K562 (cell line): ENCODE results near the gene CCDC9B. TPM values are rescaled to one million over a fixed set of nuclear protein-coding genes. Genes with fewer than 3 reads are reported as not detected.

ENCODE experiments used
- ARHGAP35 ChIP-seq: fragments of 450-650 bp; IDR thresholded peaks from 2 replicates; pipeline ENCODE4 v1.6.1; 2018; ENCODE audit not compliant: partially characterized antibody
- E2F3 ChIP-seq: fragments of 250-450 bp; sonication (Bioruptor Pico); IDR thresholded peaks from 2 replicates; pipeline ENCODE4 v1.4.0; 2020; ENCODE audit warnings: mild to moderate bottlenecking
- KDM5B ChIP-seq: fragments of 200-600 bp; sonication (generic); IDR thresholded peaks from 2 replicates; pipeline ENCODE4 v1.6.1; 2012; ENCODE audit warnings: low read depth, mild to moderate bottlenecking, moderate library complexity, low read length, control low read depth, inconsistent platforms; ENCODE audit not compliant: insufficient replicate concordance
- NR3C1 ChIP-seq: sonication (generic); formaldehyde crosslinking; IDR thresholded peaks from 2 replicates; pipeline ENCODE4 v1.8.1; 2022; ENCODE audit warnings: missing genetic modification reagents
- POLR2A ChIP-seq: fragments of 450-650 bp; conservative IDR thresholded peaks from 2 replicates; pipeline ENCODE4 v1.6.1; 2016
- RBBP5 ChIP-seq: fragments of 200-600 bp; sonication (generic); IDR thresholded peaks from 2 replicates; pipeline ENCODE4 v1.6.1; 2012; ENCODE audit warnings: borderline replicate concordance, mild to moderate bottlenecking, low read length, control low read depth, inconsistent platforms; ENCODE audit not compliant: insufficient read depth, poor library complexity, severe bottlenecking
- SMARCB1 ChIP-seq: IDR thresholded peaks from 2 replicates; pipeline ENCODE4 v1.6.1; 2011; ENCODE audit warnings: improper control_type of control experiment, low read depth; ENCODE audit not compliant: insufficient read length
- SRF ChIP-seq, 2 experiments: fragments of 250-450, 450-650 bp in 1 of 2; sonication (Bioruptor Pico) in 1 of 2; sonication (generic) in 1 of 2; formaldehyde crosslinking; IDR thresholded peaks; 2 replicates each; pipeline versions ENCODE4 v1.5.0 to v1.5.1; 2020 to 2022; ENCODE audit warnings: mild to moderate bottlenecking in 1 of 2, missing genetic modification reagents in 1 of 2
- ZBTB49 ChIP-seq: sonication (generic); formaldehyde crosslinking; IDR thresholded peaks from 2 replicates; pipeline ENCODE4 v1.8.0; 2022; ENCODE audit warnings: missing genetic modification reagents, mild to moderate bottlenecking, borderline replicate concordance
- ZNF589 ChIP-seq: fragments of 200-800 bp; sonication (Bioruptor generic); IDR thresholded peaks from 2 replicates; pipeline ENCODE4 v1.6.1; 2016; ENCODE audit warnings: low read depth, missing genetic modification characterization, missing compliant biosample characterization
- ZSCAN29 ChIP-seq: fragments of 450-650 bp; IDR thresholded peaks from 2 replicates; pipeline ENCODE4 v1.6.1; 2017
- polyA plus RNA-seq, 8 experiments: library from polyadenylated mRNA; depleted of rRNA in 4 of 8; stranded (reverse) in 5 of 8; unstranded in 3 of 8; fragments of >200 nt; fragmentation: Nextera tagmentation in 2 of 8; fragmentation: Illumina TruSeq in 1 of 8; extraction: Ambion mirVana in 2 of 8; extraction: Trizol in 1 of 8; gene quantifications; 2 replicates each; pipeline versions ENCODE4 v1.2.1 to v1.2.3, GENCODE V29; 2011 to 2014; ENCODE audit warnings: inconsistent platforms in 1 of 8, missing spikeins in 1 of 8
- total RNA-seq, 7 experiments: library from RNA; depleted of rRNA in 6 of 7; stranded (reverse); fragments of >200 nt in 6 of 7; fragmentation: Illumina TruSeq in 2 of 7; extraction: Trizol in 2 of 7; gene quantifications; 2 replicates each; pipeline versions ENCODE4 v1.2.1 to v1.2.3, GENCODE V29; 2011 to 2021; ENCODE audit warnings: low replicate concordance in 1 of 7
- TF ChIP-seq, protein P1 (sequence below): sonication (generic); formaldehyde crosslinking; IDR thresholded peaks from 2 replicates; pipeline ENCODE4 v1.8.1; 2023; ENCODE audit warnings: mild to moderate bottlenecking, missing genetic modification reagents
- TF ChIP-seq, protein P2 (sequence below): sonication (generic); formaldehyde crosslinking; IDR thresholded peaks from 2 replicates; pipeline ENCODE4 v1.8.0; 2022; ENCODE audit warnings: mild to moderate bottlenecking, missing genetic modification reagents
- TF ChIP-seq, protein P3 (sequence below): sonication (generic); formaldehyde crosslinking; IDR thresholded peaks from 2 replicates; pipeline ENCODE4 v1.8.1; 2023; ENCODE audit warnings: mild to moderate bottlenecking, missing genetic modification reagents, moderate library complexity
- TF ChIP-seq, protein P4 (sequence below), 2 experiments: IDR thresholded peaks in 1 of 2; conservative IDR thresholded peaks in 1 of 2; 2 replicates each; pipeline ENCODE4 v1.6.1; 2016; ENCODE audit warnings: low read depth in 2 of 2, mild to moderate bottlenecking in 1 of 2, missing compliant biosample characterization in 1 of 2, missing genetic modification characterization in 1 of 2, moderate library complexity in 1 of 2

The CCDC9B gene
- total and polyA plus RNA-seq, 9 of the 15 experiments (the other 6 are each of a cell fraction or from before 2014, with no cell fraction given) = 0.01 to 0.47 (median 0.15) TPM; not detected in 1

GRCh38 chr15:40282147-40282868 lies 58.4 kb downstream of the CCDC9B start (continued):
- TF ChIP-seq, protein P1, sequence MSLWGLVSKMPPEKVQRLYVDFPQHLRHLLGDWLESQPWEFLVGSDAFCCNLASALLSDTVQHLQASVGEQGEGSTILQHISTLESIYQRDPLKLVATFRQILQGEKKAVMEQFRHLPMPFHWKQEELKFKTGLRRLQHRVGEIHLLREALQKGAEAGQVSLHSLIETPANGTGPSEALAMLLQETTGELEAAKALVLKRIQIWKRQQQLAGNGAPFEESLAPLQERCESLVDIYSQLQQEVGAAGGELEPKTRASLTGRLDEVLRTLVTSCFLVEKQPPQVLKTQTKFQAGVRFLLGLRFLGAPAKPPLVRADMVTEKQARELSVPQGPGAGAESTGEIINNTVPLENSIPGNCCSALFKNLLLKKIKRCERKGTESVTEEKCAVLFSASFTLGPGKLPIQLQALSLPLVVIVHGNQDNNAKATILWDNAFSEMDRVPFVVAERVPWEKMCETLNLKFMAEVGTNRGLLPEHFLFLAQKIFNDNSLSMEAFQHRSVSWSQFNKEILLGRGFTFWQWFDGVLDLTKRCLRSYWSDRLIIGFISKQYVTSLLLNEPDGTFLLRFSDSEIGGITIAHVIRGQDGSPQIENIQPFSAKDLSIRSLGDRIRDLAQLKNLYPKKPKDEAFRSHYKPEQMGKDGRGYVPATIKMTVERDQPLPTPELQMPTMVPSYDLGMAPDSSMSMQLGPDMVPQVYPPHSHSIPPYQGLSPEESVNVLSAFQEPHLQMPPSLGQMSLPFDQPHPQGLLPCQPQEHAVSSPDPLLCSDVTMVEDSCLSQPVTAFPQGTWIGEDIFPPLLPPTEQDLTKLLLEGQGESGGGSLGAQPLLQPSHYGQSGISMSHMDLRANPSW (CRISPR knock-in tag) = 0 out of 2 replicates have a peak, but pooled peaks have one; percentile 64
- TF ChIP-seq ZBTB49 (no peak), NR3C1 (peak; percentile 87), KDM5B (peak; percentile 48), ZSCAN29 (no peak), SRF (CRISPR knock-in tag; IDR thresholded peaks at IDR 0.05) (no peak), POLR2A (no peak), SMARCB1 (no peak), E2F3 (CRISPR knock-in tag) (peak; percentile 55; the same call in 1 of the 2 replicates), ARHGAP35 (no peak), ZNF589 (CRISPR knock-in tag) (no peak), RBBP5 (peak; percentile 66)
- TF ChIP-seq, protein P2, sequence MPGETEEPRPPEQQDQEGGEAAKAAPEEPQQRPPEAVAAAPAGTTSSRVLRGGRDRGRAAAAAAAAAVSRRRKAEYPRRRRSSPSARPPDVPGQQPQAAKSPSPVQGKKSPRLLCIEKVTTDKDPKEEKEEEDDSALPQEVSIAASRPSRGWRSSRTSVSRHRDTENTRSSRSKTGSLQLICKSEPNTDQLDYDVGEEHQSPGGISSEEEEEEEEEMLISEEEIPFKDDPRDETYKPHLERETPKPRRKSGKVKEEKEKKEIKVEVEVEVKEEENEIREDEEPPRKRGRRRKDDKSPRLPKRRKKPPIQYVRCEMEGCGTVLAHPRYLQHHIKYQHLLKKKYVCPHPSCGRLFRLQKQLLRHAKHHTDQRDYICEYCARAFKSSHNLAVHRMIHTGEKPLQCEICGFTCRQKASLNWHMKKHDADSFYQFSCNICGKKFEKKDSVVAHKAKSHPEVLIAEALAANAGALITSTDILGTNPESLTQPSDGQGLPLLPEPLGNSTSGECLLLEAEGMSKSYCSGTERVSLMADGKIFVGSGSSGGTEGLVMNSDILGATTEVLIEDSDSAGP (CRISPR knock-in tag) = no peak
- TF ChIP-seq, protein P3, sequence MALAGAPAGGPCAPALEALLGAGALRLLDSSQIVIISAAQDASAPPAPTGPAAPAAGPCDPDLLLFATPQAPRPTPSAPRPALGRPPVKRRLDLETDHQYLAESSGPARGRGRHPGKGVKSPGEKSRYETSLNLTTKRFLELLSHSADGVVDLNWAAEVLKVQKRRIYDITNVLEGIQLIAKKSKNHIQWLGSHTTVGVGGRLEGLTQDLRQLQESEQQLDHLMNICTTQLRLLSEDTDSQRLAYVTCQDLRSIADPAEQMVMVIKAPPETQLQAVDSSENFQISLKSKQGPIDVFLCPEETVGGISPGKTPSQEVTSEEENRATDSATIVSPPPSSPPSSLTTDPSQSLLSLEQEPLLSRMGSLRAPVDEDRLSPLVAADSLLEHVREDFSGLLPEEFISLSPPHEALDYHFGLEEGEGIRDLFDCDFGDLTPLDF (CRISPR knock-in tag) = peak; percentile 14; the same call in 1 of the 2 replicates
- TF ChIP-seq, protein P4, sequence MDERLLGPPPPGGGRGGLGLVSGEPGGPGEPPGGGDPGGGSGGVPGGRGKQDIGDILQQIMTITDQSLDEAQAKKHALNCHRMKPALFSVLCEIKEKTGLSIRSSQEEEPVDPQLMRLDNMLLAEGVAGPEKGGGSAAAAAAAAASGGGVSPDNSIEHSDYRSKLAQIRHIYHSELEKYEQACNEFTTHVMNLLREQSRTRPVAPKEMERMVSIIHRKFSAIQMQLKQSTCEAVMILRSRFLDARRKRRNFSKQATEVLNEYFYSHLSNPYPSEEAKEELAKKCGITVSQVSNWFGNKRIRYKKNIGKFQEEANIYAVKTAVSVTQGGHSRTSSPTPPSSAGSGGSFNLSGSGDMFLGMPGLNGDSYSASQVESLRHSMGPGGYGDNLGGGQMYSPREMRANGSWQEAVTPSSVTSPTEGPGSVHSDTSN (CRISPR knock-in tag; IDR thresholded peaks at IDR 0.05; ENCODE audit: low read depth) = no peak
- TF ChIP-seq, protein P4 (tag; conservative IDR thresholded peaks at IDR 0.05; ENCODE audit: low read depth) = no peak
